Liver (tissue), 9 donors: Measurements from ENCODE around the gene CCDC137. TPM values are rescaled to one million over a fixed set of nuclear protein-coding genes. Genes with fewer than 3 reads are reported as not detected.

Experiments
- DNase-seq: peaks from one replicate; pipeline ENCODE4 v3.0.0-alpha.2; 2017; ENCODE audit warnings: low spot score
- H3K27ac ChIP-seq, 2 donors: one replicate each; pipeline ENCODE4 v1.7.0; 2013; ENCODE audit warnings: inconsistent platforms in 2 of 2, low read length in 2 of 2, control low read depth in 1 of 2, low read depth in 1 of 2, mild to moderate bottlenecking in 1 of 2
- H3K27me3 ChIP-seq, 4 donors: one replicate each; pipeline versions ENCODE4 v1.6.1 to v1.7.0; 2013; ENCODE audit warnings: low read length in 3 of 4, inconsistent platforms in 1 of 4, mild to moderate bottlenecking in 1 of 4, moderate library complexity in 1 of 4; ENCODE audit not compliant: control insufficient read depth in 4 of 4, insufficient read depth in 4 of 4
- H3K36me3 ChIP-seq, 4 donors: one replicate each; pipeline versions ENCODE4 v1.6.1 to v1.7.0; 2013; ENCODE audit warnings: low read length in 3 of 4, mild to moderate bottlenecking in 3 of 4, low read depth in 1 of 4, moderate library complexity in 1 of 4; ENCODE audit not compliant: control insufficient read depth in 4 of 4, insufficient read depth in 3 of 4
- H3K4me1 ChIP-seq, 4 donors: one replicate each; pipeline versions ENCODE4 v1.6.1 to v1.7.0; 2013; ENCODE audit warnings: low read length in 3 of 4, mild to moderate bottlenecking in 3 of 4, moderate library complexity in 1 of 4; ENCODE audit not compliant: control insufficient read depth in 4 of 4, insufficient read depth in 4 of 4
- H3K4me3 ChIP-seq, 3 donors: one replicate each; pipeline versions ENCODE4 v1.6.1 to v1.7.0; 2013; ENCODE audit warnings: low read length in 3 of 3, control low read depth in 1 of 3, low read depth in 1 of 3, mild to moderate bottlenecking in 1 of 3
- H3K9ac ChIP-seq, 2 donors: one replicate each; pipeline ENCODE4 v1.7.0; 2013; ENCODE audit warnings: low read length in 2 of 2, mild to moderate bottlenecking in 2 of 2, moderate library complexity in 2 of 2, control low read depth in 1 of 2, low read depth in 1 of 2
- H3K9me3 ChIP-seq, 4 donors: one replicate each; pipeline versions ENCODE4 v1.6.1 to v1.7.0; 2013; ENCODE audit warnings: low read length in 3 of 4; ENCODE audit not compliant: control insufficient read depth in 4 of 4
- FOXA1 ChIP-seq: IDR thresholded peaks from 2 replicates; pipeline ENCODE4 v1.6.1; 2016; ENCODE audit warnings: antibody characterized with exemption
- FOXA2 ChIP-seq: IDR thresholded peaks from 2 replicates; pipeline ENCODE4 v1.6.1; 2016; ENCODE audit warnings: antibody characterized with exemption
- GABPA ChIP-seq, 2 donors: IDR thresholded peaks in 1 of 2; conservative IDR thresholded peaks in 1 of 2; 2 replicates each; pipeline ENCODE4 v1.6.1; 2016; ENCODE audit warnings: antibody characterized with exemption in 2 of 2, mild to moderate bottlenecking in 1 of 2, moderate library complexity in 1 of 2
- HNF4A ChIP-seq, 2 donors: conservative IDR thresholded peaks; 2 replicates each; pipeline ENCODE4 v1.6.1; 2016; ENCODE audit warnings: antibody characterized with exemption in 2 of 2, mild to moderate bottlenecking in 2 of 2
- HNF4G ChIP-seq: IDR thresholded peaks from 2 replicates; pipeline ENCODE4 v1.6.1; 2016; ENCODE audit warnings: antibody characterized with exemption
- JUND ChIP-seq, 2 donors: IDR thresholded peaks; 2 replicates each; pipeline ENCODE4 v1.6.1; 2016; ENCODE audit warnings: antibody characterized with exemption in 2 of 2
- NR2F2 ChIP-seq: IDR thresholded peaks from 2 replicates; pipeline ENCODE4 v1.6.1; 2016; ENCODE audit warnings: antibody characterized with exemption
- RAD21 ChIP-seq, 2 donors: IDR thresholded peaks; 2 replicates each; pipeline ENCODE4 v1.6.1; 2016; ENCODE audit warnings: antibody characterized with exemption in 2 of 2, mild to moderate bottlenecking in 2 of 2
- RXRA ChIP-seq, 2 donors: IDR thresholded peaks; 2 replicates each; pipeline ENCODE4 v1.6.1; 2017 to 2018; ENCODE audit warnings: antibody characterized with exemption in 2 of 2, mild to moderate bottlenecking in 1 of 2
- SP1 ChIP-seq: IDR thresholded peaks from 2 replicates; pipeline ENCODE4 v1.6.1; 2018; ENCODE audit warnings: antibody characterized with exemption, mild to moderate bottlenecking
- TAF1 ChIP-seq: conservative IDR thresholded peaks from 2 replicates; pipeline ENCODE4 v1.6.1; 2016; ENCODE audit warnings: antibody characterized with exemption, mild to moderate bottlenecking
- WGBS: extraction: QIAGEN DNeasy Blood & Tissue Kit; methylation state at CpG from one replicate; pipeline ENCODE4 v1.1.7; 2013; 5-methylcytosine and 5-hydroxymethylcytosine counted together
- polyA plus RNA-seq, 2 donors: library from polyadenylated mRNA; stranded (reverse) in 1 of 2; unstranded in 1 of 2; fragments of 200-250 nt in 1 of 2; fragments of >200 nt in 1 of 2; fragmentation: Nextera tagmentation in 1 of 2; extraction: Ambion mirVana in 1 of 2; gene quantifications; one replicate each; pipeline versions ENCODE4 v1.2.1 to v1.2.3, GENCODE V29; 2013 to 2015
- total RNA-seq, 2 donors: library from RNA; depleted of rRNA; stranded (reverse); fragments of >200 nt; gene quantifications; one replicate each; pipeline ENCODE4 v1.2.3, GENCODE V29; 2014
- TF ChIP-seq, protein P1 (sequence below): IDR thresholded peaks from 2 replicates; pipeline ENCODE4 v1.6.1; 2016; ENCODE audit warnings: antibody characterized with exemption
- TF ChIP-seq, protein P2 (sequence below): IDR thresholded peaks from 2 replicates; pipeline ENCODE4 v1.6.1; 2016; ENCODE audit warnings: antibody characterized with exemption
- TF ChIP-seq, protein P3 (sequence below): IDR thresholded peaks from 2 replicates; pipeline ENCODE4 v1.6.1; 2016; ENCODE audit warnings: antibody characterized with exemption, mild to moderate bottlenecking
- TF ChIP-seq, protein P4 (sequence below): fragments of 150-350 bp; IDR thresholded peaks from 2 replicates; pipeline ENCODE4 v1.5.1; 2017; ENCODE audit warnings: improper control_type of control experiment, low read depth, low read length; ENCODE audit not compliant: missing input control
- TF ChIP-seq, protein P5 (sequence below): IDR thresholded peaks from 2 replicates; pipeline ENCODE4 v1.6.1; 2016; ENCODE audit warnings: antibody characterized with exemption
- donor health status: healthy.
- donor health status: healthy.
- donor health status: healthy.
- donor health status: healthy.
- donor health status: healthy.

CCDC137 gene
- total and polyA plus RNA-seq, 4 donors = 4.3 to 6.9 (median 5.2) TPM

DNA sequence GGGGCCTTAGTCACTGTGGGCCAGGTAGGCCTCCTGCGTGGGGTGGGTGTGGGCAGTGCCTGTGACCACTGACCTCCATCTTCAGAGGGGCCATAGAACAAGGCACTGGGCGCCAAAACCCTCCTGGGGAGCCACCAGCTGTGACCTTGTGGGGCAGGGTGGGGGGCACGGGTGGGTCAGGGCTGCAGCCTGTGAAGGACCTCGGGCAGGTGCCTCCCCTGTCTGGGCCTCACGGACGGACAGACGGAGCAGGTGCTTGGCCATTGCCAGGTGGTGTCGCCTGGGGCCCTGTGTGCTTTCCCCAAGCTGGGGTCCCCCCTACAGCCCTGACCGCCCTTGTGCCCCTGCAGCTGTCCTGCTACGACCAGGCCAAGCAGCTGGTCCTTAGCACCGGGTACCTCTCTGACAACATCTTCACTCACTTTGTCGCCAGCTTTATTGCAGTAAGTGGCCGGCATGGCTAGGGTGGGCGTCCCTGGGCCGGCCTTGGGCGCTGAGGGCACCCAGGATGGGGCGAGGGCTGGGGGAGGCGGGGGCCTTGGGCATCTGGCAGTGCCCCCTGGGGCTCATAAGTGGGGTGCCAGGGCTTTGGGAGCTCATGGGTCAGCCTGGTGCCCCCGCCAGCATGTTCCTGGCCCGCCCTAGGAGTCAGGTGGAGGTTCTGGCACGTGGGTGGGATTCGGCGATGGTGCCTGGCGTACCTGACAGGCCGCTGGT is 50.7 kb downstream of the CCDC137 start:
- Histone ChIP-seq H3K9me3 (no peaks in the 10 kb centered on the region), H3K9ac (no peak overlapping the region), H3K4me3 (no peak overlapping the region), H3K36me3 (peaks cover 0 to 7% (median 4%) of the 10 kb centered on the region in 4 donors), H3K27me3 (no peaks in the 10 kb centered on the region), H3K4me1 (peaks cover 8 to 64% (median 42%) of the 10 kb centered on the region in 4 donors), H3K27ac (no peak overlapping the region)
- WGBS = 97% methylated on average over 25 of the region's 25 CpGs
- DNase-seq = no peak
- TF ChIP-seq FOXA1 (no peak), NR2F2 (no peak), RXRA (IDR thresholded peaks at IDR 0.05) (no peak), TAF1 (no peak), HNF4A (conservative IDR thresholded peaks at IDR 0.05) (no peak), JUND (IDR thresholded peaks at IDR 0.05) (no peak), RAD21 (IDR thresholded peaks at IDR 0.05) (no peak), HNF4G (no peak), GABPA (IDR thresholded peaks at IDR 0.05 in 1 of 2, conservative IDR thresholded peaks at IDR 0.05 in 1 of 2) (no peak), FOXA2 (no peak)
- TF ChIP-seq, protein P1, sequence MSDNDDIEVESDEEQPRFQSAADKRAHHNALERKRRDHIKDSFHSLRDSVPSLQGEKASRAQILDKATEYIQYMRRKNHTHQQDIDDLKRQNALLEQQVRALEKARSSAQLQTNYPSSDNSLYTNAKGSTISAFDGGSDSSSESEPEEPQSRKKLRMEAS = no peak
- TF ChIP-seq, protein P2, sequence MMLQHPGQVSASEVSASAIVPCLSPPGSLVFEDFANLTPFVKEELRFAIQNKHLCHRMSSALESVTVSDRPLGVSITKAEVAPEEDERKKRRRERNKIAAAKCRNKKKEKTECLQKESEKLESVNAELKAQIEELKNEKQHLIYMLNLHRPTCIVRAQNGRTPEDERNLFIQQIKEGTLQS = no peak
- TF ChIP-seq, protein P3, sequence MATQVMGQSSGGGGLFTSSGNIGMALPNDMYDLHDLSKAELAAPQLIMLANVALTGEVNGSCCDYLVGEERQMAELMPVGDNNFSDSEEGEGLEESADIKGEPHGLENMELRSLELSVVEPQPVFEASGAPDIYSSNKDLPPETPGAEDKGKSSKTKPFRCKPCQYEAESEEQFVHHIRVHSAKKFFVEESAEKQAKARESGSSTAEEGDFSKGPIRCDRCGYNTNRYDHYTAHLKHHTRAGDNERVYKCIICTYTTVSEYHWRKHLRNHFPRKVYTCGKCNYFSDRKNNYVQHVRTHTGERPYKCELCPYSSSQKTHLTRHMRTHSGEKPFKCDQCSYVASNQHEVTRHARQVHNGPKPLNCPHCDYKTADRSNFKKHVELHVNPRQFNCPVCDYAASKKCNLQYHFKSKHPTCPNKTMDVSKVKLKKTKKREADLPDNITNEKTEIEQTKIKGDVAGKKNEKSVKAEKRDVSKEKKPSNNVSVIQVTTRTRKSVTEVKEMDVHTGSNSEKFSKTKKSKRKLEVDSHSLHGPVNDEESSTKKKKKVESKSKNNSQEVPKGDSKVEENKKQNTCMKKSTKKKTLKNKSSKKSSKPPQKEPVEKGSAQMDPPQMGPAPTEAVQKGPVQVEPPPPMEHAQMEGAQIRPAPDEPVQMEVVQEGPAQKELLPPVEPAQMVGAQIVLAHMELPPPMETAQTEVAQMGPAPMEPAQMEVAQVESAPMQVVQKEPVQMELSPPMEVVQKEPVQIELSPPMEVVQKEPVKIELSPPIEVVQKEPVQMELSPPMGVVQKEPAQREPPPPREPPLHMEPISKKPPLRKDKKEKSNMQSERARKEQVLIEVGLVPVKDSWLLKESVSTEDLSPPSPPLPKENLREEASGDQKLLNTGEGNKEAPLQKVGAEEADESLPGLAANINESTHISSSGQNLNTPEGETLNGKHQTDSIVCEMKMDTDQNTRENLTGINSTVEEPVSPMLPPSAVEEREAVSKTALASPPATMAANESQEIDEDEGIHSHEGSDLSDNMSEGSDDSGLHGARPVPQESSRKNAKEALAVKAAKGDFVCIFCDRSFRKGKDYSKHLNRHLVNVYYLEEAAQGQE = no peak
- TF ChIP-seq, protein P4, sequence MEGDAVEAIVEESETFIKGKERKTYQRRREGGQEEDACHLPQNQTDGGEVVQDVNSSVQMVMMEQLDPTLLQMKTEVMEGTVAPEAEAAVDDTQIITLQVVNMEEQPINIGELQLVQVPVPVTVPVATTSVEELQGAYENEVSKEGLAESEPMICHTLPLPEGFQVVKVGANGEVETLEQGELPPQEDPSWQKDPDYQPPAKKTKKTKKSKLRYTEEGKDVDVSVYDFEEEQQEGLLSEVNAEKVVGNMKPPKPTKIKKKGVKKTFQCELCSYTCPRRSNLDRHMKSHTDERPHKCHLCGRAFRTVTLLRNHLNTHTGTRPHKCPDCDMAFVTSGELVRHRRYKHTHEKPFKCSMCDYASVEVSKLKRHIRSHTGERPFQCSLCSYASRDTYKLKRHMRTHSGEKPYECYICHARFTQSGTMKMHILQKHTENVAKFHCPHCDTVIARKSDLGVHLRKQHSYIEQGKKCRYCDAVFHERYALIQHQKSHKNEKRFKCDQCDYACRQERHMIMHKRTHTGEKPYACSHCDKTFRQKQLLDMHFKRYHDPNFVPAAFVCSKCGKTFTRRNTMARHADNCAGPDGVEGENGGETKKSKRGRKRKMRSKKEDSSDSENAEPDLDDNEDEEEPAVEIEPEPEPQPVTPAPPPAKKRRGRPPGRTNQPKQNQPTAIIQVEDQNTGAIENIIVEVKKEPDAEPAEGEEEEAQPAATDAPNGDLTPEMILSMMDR = no peak
- TF ChIP-seq, protein P5, sequence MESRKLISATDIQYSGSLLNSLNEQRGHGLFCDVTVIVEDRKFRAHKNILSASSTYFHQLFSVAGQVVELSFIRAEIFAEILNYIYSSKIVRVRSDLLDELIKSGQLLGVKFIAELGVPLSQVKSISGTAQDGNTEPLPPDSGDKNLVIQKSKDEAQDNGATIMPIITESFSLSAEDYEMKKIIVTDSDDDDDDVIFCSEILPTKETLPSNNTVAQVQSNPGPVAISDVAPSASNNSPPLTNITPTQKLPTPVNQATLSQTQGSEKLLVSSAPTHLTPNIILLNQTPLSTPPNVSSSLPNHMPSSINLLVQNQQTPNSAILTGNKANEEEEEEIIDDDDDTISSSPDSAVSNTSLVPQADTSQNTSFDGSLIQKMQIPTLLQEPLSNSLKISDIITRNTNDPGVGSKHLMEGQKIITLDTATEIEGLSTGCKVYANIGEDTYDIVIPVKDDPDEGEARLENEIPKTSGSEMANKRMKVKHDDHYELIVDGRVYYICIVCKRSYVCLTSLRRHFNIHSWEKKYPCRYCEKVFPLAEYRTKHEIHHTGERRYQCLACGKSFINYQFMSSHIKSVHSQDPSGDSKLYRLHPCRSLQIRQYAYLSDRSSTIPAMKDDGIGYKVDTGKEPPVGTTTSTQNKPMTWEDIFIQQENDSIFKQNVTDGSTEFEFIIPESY = no peak

DNA sequence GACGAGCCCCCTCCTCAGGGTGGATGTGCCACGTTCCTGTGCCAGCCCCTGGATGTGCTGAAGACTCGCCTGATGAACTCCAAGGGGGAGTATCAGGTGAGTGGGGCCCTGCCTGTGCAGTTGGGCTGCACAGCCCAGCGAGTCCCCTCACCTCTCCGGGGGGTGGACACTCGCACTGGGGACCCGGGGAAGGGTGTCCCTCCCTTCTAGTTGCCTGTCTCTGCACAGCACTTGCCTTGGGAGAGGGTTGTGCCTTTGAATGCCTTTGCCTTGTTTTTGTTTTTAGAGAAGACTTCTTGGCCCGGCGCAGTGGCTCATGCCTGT is 51.2 kb downstream of the CCDC137 start:
- Histone ChIP-seq H3K4me1 (peaks cover 12 to 66% (median 42%) of the 10 kb centered on the region in 4 donors), H3K4me3 (no peak overlapping the region), H3K36me3 (peaks cover 0 to 7% (median 4%) of the 10 kb centered on the region in 4 donors), H3K27ac (no peak overlapping the region), H3K27me3 (no peaks in the 10 kb centered on the region), H3K9me3 (no peaks in the 10 kb centered on the region), H3K9ac (no peak overlapping the region)
- DNase-seq = no peak
- WGBS = 98% methylated on average over 9 of the region's 9 CpGs
- TF ChIP-seq, protein P5 = no peak
- TF ChIP-seq RXRA (IDR thresholded peaks at IDR 0.05) (no peak), SP1 (no peak), TAF1 (no peak)
